ENCODE measurements around the gene CSF2RB. TPM values are rescaled to one million over a fixed set of nuclear protein-coding genes. Genes with fewer than 3 reads are reported as not detected.

The CSF2RB gene
- polyA plus RNA-seq, 2 of the 4 experiments (the other 2 are of a cell fraction): not detected

DNA sequence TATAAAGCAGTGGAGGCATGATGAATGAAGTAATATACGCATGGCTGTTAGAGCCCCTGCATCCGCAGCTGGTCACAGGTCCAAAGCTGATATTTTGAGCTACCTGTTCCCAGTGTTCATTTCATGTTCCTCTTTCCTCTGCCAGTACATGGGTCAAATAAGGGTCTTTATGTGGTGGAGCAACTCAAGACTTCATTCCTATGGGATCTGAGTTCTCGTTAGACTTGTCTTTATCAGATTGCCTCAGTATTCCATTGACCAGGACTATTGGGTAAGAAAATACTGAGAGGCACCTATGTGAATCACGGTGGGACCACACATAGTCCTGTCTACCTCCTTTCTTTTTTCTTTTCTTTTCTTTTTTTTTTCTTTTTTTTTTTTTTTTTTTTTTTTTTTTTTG lies 27.4 kb upstream of the CSF2RB start:
- H3K9me3 ChIP-seq: peaks cover 9% of the 10 kb centered on the region; the same call in 2 of the 3 replicates
- H3K4me2 ChIP-seq: no peak overlapping the region
- FAIRE-seq (no peak), ATAC-seq (no peak), DNase-seq (ENCODE audit: low read depth in 1 of 2, low spot score in 1 of 2) (no peak)
- ChIA-PET CTCF (interaction anchor here (0.7 to 1.7 kb wide), 2 partner anchors 30 to 104 kb away, joined by 3 to 6 read pairs; no protein-coding TSS in a partner anchor), POLR2A (no interaction called here)
- no peak overlapping the region for H3K4me3 ChIP-seq
- H3K4me1 ChIP-seq: peaks cover 11% of the 10 kb centered on the region; the same call in 2 of the 3 replicates
- no peak for TF ChIP-seq JUN (IDR thresholded peaks at IDR 0.05)
- TF ChIP-seq, protein P1, sequence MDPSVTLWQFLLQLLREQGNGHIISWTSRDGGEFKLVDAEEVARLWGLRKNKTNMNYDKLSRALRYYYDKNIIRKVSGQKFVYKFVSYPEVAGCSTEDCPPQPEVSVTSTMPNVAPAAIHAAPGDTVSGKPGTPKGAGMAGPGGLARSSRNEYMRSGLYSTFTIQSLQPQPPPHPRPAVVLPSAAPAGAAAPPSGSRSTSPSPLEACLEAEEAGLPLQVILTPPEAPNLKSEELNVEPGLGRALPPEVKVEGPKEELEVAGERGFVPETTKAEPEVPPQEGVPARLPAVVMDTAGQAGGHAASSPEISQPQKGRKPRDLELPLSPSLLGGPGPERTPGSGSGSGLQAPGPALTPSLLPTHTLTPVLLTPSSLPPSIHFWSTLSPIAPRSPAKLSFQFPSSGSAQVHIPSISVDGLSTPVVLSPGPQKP (IDR thresholded peaks at IDR 0.05; ENCODE audit: low read depth, low read length): no peak
- TF ChIP-seq TFCP2L1 (CRISPR knock-in tag; IDR thresholded peaks at IDR 0.05): no peak
- no peak for TF ChIP-seq POLR2A (IDR thresholded peaks at IDR 0.05; ENCODE audit: low read length)
- no peak for TF ChIP-seq RFX5 (IDR thresholded peaks at IDR 0.05)
- 64% methylated on average over 4 of the region's 4 CpGs for WGBS (ENCODE audit: missing lambda C conversion rate)
- H3K27ac ChIP-seq: no peak overlapping the region

DNA sequence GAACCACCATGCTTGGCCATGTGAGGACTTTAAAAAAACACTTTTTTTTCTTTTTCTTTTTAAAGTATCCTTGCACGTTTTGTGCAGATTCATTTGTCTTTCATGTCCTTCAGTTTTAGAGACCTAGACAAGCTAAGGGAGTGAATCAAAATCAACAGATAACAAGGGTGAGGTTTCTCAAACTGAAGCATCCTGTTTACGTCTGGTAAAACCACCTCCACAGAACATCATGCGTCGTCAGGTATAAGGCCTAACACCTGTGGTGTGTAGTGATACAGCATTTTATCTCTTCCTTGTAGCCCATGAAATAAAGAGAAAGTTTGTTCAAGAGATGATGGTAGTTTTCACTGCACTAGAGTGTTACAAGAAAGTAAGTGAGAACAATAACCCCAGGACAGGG lies 26.3 kb upstream of the CSF2RB start:
- ChIA-PET CTCF (no interaction called here), POLR2A (no interaction called here)
- H3K4me1 ChIP-seq: peaks cover 11% of the 10 kb centered on the region; the same call in 2 of the 3 replicates
- no peak overlapping the region for H3K4me2 ChIP-seq
- DNase-seq (ENCODE audit: low read depth in 1 of 2, low spot score in 1 of 2) (no peak), ATAC-seq (no peak), FAIRE-seq (no peak)
- peaks cover under 1% of the 10 kb centered on the region; the same call in 1 of the 3 replicates for H3K9me3 ChIP-seq
- H3K4me3 ChIP-seq: no peak overlapping the region
- H3K27ac ChIP-seq: no peak overlapping the region
- 77% methylated on average over 4 of the region's 4 CpGs for WGBS (ENCODE audit: missing lambda C conversion rate)
- no peak for TF ChIP-seq EP300 (IDR thresholded peaks at IDR 0.05)
- no peak for TF ChIP-seq CHD4 (IDR thresholded peaks at IDR 0.05; ENCODE audit: borderline replicate concordance)
- TF ChIP-seq ZC3H11A (IDR thresholded peaks at IDR 0.05): no peak
- no peak for TF ChIP-seq ZNF302 (CRISPR knock-in tag; IDR thresholded peaks at IDR 0.05)
- TF ChIP-seq POLR2AphosphoS2 (conservative IDR thresholded peaks at IDR 0.05; ENCODE audit: low read length): no peak
- TF ChIP-seq JUNB (IDR thresholded peaks at IDR 0.05): no peak
- TF ChIP-seq RAD21 (conservative IDR thresholded peaks at IDR 0.05 in 1 of 2, IDR thresholded peaks at IDR 0.05 in 1 of 2): no peak
- no peak for TF ChIP-seq ZSCAN20 (CRISPR knock-in tag; IDR thresholded peaks at IDR 0.05)
- no peak for TF ChIP-seq HOXB13 (CRISPR knock-in tag; IDR thresholded peaks at IDR 0.05; ENCODE audit: low read depth)
- TF ChIP-seq, protein P2, sequence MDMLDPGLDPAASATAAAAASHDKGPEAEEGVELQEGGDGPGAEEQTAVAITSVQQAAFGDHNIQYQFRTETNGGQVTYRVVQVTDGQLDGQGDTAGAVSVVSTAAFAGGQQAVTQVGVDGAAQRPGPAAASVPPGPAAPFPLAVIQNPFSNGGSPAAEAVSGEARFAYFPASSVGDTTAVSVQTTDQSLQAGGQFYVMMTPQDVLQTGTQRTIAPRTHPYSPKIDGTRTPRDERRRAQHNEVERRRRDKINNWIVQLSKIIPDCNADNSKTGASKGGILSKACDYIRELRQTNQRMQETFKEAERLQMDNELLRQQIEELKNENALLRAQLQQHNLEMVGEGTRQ (IDR thresholded peaks at IDR 0.05): no peak

DNA sequence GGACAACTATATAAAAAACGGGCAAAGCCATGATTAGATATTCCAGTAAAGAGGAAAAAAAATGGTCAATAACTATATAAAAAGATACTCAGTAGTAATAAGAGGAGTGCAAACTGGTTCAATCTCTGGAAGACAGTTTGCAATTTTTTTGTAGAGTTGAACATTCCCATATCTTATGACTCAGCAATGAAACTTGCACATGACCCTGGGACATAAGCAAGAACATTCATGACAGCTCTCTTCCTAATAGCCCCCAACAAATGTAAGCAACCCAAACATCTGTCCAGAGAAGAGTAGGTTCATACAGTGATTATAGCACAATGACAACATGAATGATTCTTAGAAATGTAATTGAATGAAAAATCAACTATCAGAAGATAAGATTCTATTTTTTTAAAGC lies 21.8 kb upstream of the CSF2RB start:
- no peak for DNase-seq (ENCODE audit: low read depth in 1 of 2, low spot score in 1 of 2)
- FAIRE-seq: no peak
- ATAC-seq: no peak
- Histone ChIP-seq H3K4me2 (no peak overlapping the region), H3K27ac (no peak overlapping the region), H3K4me3 (no peak overlapping the region), H3K9me3 (no peaks in the 10 kb centered on the region), H3K4me1 (no peaks in the 10 kb centered on the region)
- 26% methylated on average over 1 of the region's 1 CpG for WGBS (ENCODE audit: missing lambda C conversion rate)
- TF ChIP-seq ZNF302 (CRISPR knock-in tag; IDR thresholded peaks at IDR 0.05) (no peak), ZC3H11A (IDR thresholded peaks at IDR 0.05) (no peak), ZSCAN20 (CRISPR knock-in tag; IDR thresholded peaks at IDR 0.05) (no peak), JUN (IDR thresholded peaks at IDR 0.05) (no peak), CHD2 (IDR thresholded peaks at IDR 0.05; ENCODE audit: low read length, partially characterized antibody) (no peak)
- TF ChIP-seq, protein P3, sequence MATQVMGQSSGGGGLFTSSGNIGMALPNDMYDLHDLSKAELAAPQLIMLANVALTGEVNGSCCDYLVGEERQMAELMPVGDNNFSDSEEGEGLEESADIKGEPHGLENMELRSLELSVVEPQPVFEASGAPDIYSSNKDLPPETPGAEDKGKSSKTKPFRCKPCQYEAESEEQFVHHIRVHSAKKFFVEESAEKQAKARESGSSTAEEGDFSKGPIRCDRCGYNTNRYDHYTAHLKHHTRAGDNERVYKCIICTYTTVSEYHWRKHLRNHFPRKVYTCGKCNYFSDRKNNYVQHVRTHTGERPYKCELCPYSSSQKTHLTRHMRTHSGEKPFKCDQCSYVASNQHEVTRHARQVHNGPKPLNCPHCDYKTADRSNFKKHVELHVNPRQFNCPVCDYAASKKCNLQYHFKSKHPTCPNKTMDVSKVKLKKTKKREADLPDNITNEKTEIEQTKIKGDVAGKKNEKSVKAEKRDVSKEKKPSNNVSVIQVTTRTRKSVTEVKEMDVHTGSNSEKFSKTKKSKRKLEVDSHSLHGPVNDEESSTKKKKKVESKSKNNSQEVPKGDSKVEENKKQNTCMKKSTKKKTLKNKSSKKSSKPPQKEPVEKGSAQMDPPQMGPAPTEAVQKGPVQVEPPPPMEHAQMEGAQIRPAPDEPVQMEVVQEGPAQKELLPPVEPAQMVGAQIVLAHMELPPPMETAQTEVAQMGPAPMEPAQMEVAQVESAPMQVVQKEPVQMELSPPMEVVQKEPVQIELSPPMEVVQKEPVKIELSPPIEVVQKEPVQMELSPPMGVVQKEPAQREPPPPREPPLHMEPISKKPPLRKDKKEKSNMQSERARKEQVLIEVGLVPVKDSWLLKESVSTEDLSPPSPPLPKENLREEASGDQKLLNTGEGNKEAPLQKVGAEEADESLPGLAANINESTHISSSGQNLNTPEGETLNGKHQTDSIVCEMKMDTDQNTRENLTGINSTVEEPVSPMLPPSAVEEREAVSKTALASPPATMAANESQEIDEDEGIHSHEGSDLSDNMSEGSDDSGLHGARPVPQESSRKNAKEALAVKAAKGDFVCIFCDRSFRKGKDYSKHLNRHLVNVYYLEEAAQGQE (IDR thresholded peaks at IDR 0.05): no peak
- CTCF ChIA-PET: interaction anchor here (0.5 to 1.7 kb wide), 4 partner anchors 36 to 87 kb away, joined by 3 to 6 read pairs (median 3); no protein-coding TSS in a partner anchor
- POLR2A ChIA-PET: no interaction called here
